ENCODE measurements around the gene SOAT2.

SOAT2 gene, protein sequence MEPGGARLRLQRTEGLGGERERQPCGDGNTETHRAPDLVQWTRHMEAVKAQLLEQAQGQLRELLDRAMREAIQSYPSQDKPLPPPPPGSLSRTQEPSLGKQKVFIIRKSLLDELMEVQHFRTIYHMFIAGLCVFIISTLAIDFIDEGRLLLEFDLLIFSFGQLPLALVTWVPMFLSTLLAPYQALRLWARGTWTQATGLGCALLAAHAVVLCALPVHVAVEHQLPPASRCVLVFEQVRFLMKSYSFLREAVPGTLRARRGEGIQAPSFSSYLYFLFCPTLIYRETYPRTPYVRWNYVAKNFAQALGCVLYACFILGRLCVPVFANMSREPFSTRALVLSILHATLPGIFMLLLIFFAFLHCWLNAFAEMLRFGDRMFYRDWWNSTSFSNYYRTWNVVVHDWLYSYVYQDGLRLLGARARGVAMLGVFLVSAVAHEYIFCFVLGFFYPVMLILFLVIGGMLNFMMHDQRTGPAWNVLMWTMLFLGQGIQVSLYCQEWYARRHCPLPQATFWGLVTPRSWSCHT

DNA sequence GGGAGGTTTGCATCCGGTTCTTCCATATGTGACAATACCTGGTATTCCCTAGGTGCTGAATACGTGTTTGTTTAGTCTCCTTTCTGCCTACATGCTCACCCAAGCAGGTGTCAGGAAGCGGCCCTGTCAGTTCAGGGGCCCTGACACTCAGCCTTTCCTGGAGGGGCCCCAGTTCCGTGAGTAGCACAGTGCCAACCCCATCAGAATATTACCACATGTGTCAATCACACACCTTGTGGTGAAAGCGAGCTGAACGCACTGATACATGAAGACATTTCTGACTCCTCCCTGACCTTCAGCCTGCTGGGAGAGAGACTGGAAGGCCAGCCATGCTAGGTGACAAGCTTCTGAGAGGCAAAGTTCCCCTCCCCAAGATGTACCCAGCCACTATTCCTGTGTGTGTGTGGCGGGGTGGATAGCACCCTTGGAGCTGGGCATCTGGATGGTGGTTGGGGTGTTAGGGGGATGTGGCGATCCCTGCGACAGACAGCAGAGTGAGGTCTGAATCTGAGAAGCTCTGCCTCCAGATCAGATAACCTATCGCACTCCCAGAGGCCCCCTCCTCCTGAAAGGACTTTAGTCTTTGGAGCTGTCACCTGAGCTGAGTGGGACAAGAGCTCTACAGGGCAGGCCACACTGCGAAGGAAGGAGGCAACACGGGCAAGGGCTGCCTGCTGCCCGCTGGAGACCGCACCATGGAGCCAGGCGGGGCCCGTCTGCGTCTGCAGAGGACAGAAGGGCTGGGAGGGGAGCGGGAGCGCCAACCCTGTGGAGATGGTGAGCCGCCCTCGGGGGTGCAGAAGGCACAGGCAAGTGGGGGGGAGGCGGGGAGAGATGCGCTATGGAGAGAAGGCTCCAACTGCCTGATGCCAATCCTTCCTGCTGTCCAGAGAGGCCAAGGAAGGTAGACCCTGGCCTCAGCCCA lies at the start of gene SOAT2:
SOAT2 (plus strand) TSS at position 604 of the 925 bp plus-strand sequence; CDS start at position 696, 92 bp downstream.
- DNase-seq, result no peak

DNA sequence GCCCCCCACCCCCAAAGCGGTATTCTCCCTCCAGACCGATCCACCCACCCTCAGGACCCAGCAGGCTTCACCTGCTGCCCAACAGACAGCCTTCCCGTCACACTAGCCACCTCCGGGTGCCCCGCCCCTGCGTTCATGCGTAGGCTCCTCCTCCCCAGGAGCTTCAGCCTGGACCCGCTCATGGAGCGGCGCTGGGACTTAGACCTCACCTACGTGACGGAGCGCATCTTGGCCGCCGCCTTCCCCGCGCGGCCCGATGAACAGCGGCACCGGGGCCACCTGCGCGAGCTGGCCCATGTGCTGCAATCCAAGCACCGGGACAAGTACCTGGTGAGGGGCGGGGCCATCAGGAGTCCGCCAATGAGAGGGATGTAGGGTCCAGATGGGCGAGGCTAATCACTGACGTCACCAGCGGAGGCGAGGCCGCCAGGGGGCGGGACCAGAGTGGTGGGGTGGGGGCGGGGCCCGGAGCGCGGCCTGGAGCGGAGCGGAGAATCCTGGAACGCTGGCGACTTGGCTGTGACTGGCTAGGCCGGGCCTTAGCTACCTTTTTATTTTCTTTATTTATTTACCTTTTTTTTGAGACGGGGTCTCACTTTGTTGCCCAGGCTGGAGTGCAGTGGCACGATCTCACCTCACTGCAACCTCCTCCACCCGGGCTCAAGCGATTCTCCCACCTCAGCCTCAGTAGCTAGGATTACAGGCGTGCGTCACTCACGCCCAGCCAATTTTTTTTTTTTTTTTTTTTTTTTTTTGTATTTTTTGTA lies 49.0 kb upstream of the SOAT2 start:
- peak; percentile 88 to 99 for DNase-seq

DNA sequence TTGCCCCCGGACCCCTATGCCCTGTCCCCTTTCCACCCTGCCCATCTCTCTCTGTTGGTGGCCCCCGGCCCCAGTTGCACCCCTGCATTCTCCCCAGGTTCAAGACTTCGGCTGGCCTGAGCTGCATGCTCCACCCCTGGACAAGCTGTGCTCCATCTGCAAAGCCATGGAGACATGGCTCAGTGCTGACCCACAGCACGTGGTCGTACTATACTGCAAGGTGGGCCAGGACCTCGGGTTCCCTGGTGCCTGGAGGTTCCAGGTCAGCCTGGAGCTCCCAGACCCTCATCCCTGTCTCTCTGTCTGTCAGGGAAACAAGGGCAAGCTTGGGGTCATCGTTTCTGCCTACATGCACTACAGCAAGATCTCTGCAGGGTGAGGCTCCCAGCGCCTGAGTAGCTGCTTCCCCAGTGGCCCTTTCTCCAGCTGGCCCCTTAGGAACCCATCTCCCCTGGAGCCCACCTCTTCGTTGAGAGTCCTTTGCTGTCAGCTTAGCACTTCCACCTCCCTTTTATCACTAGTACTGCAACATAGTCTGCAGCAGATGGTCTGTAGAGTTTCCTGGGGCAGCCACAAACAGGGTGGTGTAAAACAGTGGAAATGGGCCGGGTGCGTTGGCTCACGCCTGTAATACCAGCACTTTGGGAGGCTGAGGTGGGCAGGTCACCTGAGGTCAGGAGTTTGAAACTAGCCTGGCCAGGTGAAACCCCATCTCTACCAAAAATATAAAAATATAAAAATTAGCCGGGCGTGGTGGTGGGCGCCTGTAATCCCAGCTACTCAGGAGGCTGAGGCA lies 47.6 kb upstream of the SOAT2 start:
- no peak for DNase-seq

DNA sequence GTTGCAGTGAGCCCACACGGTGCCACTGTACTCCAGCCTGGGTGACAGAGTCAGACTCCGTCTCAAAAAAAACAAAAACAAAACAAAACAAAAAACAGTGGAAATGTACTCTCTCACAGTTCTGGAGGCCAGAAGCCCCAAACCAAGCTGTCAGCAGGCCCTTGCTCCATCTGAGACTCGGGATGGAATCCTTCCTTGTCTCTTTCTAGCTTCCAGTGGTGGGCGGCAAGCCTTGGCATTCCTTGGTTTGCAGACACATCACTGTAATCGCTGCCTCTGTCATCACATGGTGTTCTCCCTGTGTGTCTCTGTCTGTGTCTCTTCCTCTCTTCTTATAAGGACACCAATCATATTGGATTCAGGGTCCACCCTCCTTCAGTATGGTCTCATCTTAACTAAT lies 47.0 kb upstream of the SOAT2 start:
- DNase-seq, result no peak

DNA sequence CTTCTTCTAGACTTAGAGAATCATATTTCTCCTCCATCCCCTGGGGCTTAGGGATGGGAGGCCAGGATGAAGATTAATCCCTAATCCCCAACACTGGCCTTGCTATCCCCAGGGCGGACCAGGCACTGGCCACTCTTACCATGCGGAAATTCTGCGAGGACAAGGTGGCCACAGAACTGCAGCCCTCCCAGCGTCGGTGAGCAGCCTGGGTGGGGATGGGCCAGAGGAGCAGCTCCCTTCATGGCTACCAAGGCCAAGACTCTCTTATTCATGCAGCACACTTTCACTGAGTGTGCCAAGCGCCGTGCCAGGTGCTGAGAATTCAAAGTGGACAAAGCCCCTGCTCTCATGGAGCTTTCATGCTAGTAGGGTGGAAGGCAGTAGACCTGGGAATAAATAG lies 46.4 kb upstream of the SOAT2 start:
- no peak for DNase-seq

DNA sequence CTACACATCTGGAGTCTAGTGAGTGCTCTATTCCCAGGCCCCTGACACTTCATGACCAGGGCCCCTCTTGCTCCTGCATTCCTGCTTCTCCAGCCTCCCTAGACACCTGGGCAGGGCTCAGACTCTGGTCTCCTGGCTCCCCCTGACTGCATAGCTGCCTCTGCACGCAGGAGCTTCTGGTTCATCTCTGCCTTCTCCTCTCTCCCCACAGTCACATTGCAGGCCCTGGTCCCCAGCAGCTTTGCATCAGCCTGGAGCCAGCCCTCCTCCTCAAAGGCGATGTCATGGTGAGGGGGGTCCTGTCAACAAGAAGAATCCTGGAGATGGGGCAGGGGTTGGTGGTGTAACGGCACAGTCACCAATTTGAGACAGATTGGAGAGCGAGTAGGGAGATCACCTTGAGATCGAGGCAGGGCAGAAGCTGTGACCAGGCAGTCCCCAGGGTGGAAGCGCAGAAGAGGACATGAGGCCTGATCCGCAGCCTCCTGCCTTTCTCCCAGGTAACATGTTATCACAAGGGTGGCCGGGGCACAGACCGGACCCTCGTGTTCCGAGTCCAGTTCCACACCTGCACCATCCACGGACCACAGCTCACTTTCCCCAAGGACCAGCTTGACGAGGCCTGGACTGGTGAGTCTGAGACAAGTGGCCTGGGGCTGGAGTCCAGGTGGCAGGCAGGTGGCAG lies 45.3 kb upstream of the SOAT2 start:
- DNase-seq, result no peak

DNA sequence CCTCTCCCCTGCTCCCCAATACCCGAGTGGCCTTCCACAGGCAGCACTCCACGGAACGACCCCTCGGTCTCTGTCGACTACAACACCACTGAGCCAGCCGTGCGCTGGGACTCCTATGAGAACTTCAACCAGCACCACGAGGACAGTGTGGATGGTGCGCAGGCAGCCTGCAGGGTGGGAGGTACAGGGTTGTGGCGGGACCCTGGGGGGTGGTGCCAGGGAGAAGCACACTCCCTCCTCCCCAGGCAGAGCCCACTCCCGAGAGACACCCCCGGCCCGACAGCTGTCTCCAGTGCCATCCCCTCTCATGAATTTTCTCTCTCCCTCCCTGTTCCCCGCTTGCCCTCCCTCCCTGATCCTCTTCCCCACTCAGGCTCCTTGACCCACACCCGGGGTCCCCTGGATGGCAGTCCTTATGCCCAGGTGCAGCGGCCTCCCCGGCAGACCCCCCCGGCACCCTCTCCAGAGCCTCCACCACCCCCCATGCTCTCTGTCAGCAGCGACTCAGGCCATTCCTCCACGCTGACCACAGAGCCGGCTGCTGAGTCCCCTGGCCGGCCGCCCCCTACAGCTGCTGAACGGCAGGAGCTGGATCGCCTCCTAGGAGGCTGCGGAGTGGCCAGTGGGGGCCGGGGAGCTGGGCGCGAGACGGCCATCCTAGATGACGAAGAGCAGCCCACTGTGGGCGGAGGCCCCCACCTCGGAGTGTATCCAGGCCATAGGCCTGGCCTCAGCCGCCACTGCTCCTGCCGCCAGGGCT lies 44.4 kb upstream of the SOAT2 start:
- DNase-seq, result no peak

DNA sequence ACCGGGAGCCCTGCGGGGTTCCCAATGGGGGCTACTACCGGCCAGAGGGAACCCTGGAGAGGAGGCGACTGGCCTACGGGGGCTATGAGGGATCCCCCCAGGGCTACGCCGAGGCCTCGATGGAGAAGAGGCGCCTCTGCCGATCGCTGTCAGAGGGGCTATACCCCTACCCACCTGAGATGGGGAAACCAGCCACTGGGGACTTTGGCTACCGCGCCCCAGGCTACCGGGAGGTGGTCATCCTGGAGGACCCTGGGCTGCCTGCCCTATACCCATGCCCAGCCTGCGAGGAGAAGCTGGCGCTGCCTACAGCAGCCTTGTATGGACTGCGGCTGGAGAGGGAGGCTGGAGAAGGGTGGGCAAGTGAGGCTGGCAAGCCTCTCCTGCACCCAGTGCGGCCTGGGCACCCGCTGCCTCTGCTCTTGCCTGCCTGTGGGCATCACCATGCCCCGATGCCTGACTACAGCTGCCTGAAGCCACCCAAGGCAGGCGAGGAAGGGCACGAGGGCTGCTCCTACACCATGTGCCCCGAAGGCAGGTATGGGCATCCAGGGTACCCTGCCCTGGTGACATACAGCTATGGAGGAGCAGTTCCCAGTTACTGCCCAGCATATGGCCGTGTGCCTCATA lies 43.7 kb upstream of the SOAT2 start:
- DNase-seq, result no peak

DNA sequence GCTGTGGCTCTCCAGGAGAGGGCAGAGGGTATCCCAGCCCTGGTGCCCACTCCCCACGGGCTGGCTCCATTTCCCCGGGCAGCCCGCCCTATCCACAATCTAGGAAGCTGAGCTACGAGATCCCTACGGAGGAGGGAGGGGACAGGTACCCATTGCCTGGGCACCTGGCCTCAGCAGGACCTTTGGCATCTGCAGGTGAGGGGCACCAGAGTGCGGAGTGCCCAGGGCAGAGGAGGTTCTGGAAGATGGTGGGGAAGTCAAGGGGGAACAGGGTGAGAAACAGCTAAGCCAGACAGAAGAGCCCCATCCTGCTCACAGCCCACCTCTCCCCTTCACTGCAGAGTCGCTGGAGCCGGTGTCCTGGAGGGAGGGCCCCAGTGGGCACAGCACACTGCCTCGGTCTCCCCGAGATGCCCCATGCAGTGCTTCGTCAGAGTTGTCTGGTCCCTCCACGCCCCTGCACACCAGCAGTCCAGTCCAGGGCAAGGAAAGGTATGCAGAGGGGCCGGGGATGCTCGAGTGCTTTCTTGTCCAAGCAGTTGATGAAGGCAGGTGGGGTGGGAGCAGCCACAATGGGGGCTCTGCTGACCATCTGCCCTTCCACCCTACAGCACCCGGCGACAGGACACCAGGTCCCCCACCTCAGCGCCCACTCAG lies 43.1 kb upstream of the SOAT2 start:
- no peak for DNase-seq

DNA sequence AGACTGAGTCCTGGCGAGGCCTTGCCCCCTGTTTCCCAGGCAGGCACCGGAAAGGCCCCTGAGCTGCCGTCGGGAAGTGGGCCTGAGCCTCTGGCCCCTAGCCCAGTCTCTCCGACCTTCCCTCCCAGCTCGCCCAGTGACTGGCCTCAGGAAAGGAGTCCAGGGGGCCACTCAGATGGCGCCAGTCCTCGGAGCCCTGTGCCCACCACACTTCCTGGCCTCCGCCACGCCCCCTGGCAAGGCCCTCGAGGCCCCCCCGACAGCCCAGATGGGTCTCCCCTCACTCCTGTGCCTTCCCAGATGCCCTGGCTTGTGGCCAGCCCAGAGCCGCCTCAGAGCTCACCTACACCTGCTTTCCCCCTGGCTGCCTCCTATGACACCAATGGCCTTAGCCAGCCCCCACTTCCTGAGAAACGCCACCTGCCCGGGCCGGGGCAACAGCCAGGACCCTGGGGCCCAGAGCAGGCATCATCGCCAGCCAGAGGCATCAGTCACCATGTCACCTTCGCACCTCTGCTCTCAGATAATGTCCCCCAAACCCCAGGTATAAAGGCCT lies 42.5 kb upstream of the SOAT2 start:
- no peak for DNase-seq

DNA sequence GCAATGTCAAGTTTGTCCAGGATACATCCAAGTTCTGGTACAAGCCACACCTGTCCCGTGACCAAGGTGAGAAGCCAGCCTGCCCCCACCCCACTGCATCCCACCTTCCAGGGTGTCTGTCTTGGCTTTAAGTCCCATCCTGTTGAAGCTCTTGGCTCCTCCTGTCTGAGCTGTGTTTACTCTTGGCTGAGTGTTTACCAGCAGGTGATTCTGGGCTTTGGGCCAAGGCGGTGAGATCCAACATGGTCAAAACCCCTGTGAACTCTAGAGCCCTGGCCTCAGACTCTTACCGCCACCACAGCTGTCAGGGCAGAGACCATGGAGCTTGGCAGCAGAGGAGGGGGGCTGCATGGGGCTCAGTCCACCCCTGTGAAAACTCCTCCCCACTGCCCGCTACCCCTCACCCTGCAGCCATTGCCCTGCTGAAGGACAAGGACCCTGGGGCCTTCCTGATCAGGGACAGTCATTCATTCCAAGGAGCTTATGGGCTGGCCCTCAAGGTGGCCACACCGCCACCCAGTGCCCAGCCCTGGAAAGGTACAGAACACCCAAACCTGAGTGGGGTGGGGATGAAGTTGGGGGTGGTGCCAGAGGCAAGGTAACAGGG lies 41.8 kb upstream of the SOAT2 start:
- DNase-seq, result peak in 1 of 2 experiments; percentile 67

DNA sequence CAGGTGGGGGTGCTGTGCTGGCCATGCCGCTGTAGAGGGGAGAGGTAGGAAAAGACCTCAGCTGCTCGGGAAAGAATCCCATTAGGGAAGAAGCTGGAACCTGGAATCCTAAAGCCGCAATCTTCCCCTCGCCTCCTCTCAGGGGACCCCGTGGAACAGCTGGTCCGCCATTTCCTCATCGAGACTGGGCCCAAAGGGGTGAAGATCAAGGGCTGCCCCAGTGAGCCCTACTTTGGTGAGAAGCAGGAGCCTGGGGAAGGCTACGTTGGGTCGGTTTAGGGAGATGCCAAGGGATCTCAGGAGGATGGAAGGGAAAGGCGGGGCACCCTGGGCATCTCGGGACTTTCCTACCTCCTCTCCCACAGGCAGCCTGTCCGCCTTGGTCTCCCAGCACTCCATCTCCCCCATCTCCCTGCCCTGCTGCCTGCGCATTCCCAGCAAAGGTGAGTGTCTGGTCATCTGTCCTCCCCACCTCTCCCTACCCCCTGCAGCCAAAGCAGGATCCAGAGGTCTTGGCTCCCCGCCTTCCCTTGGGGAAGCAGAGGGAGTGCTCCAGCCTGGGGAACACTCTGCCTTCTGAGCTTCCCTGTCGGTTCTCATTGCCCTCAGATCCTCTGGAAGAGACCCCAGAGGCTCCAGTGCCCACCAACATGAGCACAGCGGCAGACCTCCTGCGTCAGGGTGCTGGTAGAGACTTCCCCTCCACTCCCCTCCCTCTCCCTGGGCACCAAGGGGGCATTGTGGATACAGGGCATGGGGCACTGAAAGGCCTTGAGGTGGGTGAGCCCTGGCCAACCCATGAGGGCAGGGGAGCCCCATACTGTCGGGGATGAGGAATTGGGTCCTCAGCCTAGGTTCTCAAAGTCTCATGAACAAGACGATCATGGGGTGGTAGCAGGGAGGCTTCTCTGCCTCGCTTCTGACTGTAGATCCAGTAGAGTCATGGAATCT lies 41.0 kb upstream of the SOAT2 start:
- DNase-seq, result no peak

DNA sequence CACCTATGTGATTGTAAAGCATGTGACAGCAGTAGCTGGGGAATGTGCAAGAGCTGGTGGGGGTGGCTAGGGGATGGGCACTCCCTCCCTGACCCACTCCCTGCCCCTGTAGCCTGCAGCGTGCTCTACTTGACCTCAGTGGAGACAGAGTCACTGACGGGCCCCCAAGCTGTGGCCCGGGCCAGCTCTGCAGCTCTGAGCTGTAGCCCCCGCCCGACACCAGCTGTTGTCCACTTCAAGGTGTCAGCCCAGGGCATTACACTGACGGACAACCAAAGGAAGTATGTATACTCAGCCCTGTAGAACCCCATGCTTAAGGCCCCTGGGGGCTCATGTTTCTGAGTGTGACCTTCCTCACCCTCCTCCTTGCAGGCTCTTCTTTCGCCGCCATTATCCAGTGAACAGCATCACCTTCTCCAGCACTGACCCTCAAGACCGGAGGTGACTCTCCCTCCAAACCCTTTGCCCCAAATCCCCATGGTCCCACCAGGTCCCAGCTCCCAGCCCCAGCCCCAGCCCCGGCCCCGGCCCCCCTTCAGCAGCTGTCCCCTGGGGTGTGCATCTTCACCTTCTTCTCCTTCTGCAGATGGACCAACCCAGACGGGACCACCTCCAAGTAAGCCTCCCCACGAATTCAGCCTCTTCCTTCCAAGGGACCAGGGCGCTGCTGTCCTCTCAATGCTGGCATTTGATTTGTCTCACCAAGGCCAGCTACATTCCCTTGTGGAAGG lies 40.1 kb upstream of the SOAT2 start:
- no peak for DNase-seq

DNA sequence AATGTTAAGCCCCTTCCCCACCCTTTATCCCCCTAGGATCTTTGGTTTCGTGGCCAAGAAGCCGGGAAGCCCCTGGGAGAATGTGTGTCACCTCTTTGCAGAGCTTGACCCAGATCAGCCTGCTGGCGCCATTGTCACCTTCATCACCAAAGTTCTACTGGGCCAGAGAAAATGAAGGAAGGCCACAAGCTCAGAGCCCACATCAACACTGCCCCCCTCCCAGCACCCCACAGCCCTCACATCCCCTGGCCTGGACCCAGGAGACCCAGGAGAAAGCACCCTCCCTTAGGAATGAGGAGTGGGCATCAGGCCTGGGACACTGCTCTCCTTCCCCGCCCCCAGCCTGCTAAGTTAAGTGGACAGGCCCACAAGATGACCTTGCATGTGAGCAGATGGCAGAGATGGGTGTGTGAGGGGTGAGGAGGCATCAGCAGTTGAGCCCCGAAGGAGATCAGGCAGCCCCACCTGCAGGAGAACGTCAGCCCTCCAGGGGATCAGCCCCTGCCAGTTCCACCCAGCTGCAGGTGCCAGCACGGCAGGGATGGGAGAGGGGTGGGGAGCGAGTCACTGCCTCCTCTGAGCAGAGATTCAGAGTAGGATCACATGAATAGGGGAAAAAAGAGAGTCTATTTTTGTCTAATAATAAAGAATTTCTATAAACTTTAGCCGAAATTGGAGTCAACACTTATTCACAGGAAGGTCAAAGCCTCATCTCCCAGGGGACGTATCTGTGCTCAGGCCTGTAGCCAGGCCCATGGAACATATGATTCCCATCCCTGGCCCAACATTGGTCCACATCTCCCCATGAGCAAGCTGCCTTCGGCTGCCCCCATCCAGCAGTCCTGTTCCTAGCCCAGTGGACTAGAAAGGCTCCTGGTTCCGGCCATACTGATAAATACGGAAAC lies 39.3 kb upstream of the SOAT2 start:
- no peak for DNase-seq

DNA sequence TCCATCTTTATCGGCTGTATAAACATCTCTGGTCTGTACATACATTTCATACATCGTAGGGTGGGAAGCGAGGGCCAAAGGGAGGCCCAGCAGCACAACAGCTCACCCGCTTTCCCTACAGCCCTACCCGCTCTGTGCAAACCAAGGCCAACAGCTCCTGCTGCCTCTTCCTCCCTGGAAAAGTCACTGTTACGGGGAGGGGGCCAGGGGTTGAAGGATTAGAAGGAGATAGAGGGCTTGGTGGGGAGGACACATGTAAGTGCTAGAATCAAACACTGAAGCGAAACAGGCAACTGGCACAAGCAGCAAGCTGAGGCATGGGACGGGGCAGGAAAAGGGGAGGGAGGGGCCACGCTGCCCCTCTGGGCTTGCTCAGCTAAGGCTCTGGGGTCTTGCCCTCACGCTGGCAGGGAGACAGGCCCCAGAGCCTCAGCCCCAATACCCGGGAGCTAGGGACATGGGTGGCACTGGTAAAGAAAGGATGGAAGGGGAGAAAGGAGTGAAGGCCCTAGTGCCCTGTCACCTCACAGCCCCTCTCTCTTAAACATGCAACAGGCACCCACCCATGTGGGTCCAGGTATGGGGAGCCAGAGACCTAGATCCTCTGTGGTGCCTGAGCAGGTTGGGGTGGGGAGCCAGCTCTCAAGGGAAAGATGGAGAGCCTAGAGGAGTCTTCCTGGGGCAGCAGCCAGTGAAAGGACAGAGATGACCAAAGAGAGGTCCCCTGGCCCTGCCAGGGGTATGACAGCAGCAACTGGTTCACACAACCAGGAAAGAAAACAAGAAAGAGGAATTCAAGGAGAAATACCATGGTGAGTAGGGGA lies 38.5 kb upstream of the SOAT2 start:
- DNase-seq, result no peak

Measured in NCI-H187 (cell line).